Measurements from ENCODE around the gene RPL18A. TPM values are rescaled to one million over a fixed set of nuclear protein-coding genes. Genes with fewer than 3 reads are reported as not detected.

The RPL18A gene
- total and polyA plus RNA-seq, 3 experiments from 2014 or later, result 3,114 to 3,296 (median 3,151) TPM

DNA sequence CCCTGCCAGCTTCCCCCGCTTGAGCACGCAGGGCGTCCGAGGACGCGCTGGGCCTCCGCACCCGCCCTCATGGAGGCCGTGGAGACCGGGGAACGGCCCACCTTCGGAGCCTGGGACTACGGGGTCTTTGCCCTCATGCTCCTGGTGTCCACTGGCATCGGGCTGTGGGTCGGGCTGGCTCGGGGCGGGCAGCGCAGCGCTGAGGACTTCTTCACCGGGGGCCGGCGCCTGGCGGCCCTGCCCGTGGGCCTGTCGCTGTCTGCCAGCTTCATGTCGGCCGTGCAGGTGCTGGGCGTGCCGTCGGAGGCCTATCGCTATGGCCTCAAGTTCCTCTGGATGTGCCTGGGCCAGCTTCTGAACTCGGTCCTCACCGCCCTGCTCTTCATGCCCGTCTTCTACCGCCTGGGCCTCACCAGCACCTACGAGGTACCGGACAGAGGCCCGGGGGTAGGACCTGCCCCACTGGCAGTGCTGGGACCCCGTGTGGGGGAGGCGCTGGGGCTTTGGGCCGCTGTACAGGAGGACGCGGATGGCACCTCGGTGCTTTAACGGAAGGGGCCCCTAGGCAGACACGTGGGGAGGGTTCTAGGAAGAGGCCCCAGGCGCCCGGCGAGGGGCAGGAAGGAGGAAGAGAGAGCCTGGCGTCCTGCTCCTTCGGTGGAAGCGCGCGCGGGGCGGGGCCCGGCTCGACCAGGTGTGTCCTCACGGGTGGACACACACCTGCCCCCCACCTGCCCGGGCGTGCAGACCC is 12.7 kb downstream of the RPL18A start:
- H3K9me3 ChIP-seq (ENCODE audit: low read length), result no peaks in the 10 kb centered on the region
- H3K4me3 ChIP-seq (ENCODE audit: low read length), result peak overlapping the region; percentile 61
- Mint-ChIP-seq H3K27ac (peak overlapping the region in 1 of 8 donors; percentile 63), H3K36me3 (no peaks in the 10 kb centered on the region), H3K27me3 (peaks cover 0 to 3% of the 10 kb centered on the region in 2 donors), H3K9me3 (no peaks in the 10 kb centered on the region), H3K4me1 (peaks cover 0 to 31% (median 6%) of the 10 kb centered on the region in 3 donors), H3K4me3 (peak overlapping the region; percentile 35 to 90 (median 58))
- H3K27ac ChIP-seq (ENCODE audit: low read depth, low read length), result no peak overlapping the region
- peaks cover 19% of the 10 kb centered on the region for H3K4me1 ChIP-seq (ENCODE audit: insufficient read depth, low read length)
- no peaks in the 10 kb centered on the region for H3K36me3 ChIP-seq (ENCODE audit: insufficient read depth, low read length)
- peak in 1 of 5 donors; percentile 35 for DNase-seq
- POLR2A ChIA-PET, result interaction anchor here (2.8 kb wide), 1 partner anchor 13 kb away, joined by 15 read pairs; the partner anchor contains the start of gene RPL18A
- no peaks in the 10 kb centered on the region for H3K27me3 ChIP-seq (ENCODE audit: insufficient read depth, low read length, poor library complexity, severe bottlenecking)
- CTCF ChIA-PET, result interaction anchor here (0.5 to 4.2 kb wide), 3 partner anchors 13 to 954 kb away, joined by 3 to 21 read pairs (median 5); partner anchors contain the start of genes CCDC124 and RPL18A

DNA sequence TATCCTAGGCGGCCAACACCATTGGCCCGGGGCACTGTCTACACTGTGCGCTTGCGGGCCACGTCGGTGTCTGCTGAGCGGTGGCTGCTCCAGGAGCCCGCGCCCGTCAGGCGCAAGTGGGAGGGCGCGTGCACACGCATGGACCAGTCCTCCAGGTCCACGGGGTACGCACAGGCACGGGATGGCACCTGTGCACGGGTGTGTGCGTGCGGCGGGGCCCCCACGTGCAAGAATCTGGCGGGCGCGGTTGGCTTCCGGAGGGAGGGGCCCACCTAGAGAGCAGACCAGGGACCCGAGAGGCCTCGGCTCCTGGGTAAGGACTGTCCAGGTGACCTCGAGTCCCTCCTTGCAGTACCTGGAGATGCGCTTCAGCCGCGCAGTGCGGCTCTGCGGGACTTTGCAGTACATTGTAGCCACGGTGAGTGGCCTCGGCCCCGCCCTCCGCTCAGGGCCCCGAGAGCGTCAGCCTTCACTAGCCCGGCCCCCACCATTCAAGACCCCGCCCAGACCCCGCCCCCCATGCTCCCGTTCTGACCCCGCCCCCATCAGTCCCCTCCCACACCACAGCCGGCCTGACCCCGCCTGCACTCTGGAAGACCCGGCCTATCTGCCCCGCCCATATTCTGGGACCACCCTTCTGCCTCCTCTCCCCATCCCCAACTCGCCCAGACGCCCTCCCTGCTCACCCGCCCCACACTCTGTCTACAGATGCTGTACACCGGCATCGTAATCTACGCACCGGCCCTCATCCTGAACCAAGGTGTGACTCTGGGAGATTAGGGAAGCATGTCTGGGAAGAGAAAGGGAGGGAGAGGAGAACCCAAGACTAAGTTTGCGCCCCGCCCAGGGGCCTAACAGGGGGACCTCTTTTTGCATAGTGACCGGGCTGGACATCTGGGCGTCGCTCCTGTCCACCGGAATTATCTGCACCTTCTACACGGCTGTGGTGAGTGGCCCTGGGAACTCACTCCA is 14.4 kb downstream of the RPL18A start:
- peak overlapping the region in 4 of 8 donors; percentile 18 to 76 (median 64) for H3K27ac Mint-ChIP-seq
- CTCF ChIA-PET, result interaction anchor here (0.9 to 4.2 kb wide), 2 partner anchors 14 to 15 kb away, joined by 3 to 21 read pairs; partner anchors contain the start of gene RPL18A
- no peaks in the 10 kb centered on the region for H3K36me3 Mint-ChIP-seq
- Histone ChIP-seq H3K9me3 (ENCODE audit: low read length) (no peaks in the 10 kb centered on the region), H3K4me1 (ENCODE audit: insufficient read depth, low read length) (peaks cover 19% of the 10 kb centered on the region), H3K27ac (ENCODE audit: low read depth, low read length) (no peak overlapping the region), H3K36me3 (ENCODE audit: insufficient read depth, low read length) (no peaks in the 10 kb centered on the region), H3K27me3 (ENCODE audit: insufficient read depth, low read length, poor library complexity, severe bottlenecking) (no peaks in the 10 kb centered on the region), H3K4me3 (ENCODE audit: low read length) (peak overlapping the region; percentile 61)
- peaks cover 0 to 3% of the 10 kb centered on the region in 2 donors for H3K27me3 Mint-ChIP-seq
- POLR2A ChIA-PET, result no interaction called here
- DNase-seq, result peak; percentile 47 to 75 (median 57)
- H3K9me3 Mint-ChIP-seq, result no peaks in the 10 kb centered on the region
- peaks cover 0 to 31% (median 6%) of the 10 kb centered on the region in 3 donors for H3K4me1 Mint-ChIP-seq
- peak overlapping the region; percentile 69 to 85 (median 77) for H3K4me3 Mint-ChIP-seq

DNA sequence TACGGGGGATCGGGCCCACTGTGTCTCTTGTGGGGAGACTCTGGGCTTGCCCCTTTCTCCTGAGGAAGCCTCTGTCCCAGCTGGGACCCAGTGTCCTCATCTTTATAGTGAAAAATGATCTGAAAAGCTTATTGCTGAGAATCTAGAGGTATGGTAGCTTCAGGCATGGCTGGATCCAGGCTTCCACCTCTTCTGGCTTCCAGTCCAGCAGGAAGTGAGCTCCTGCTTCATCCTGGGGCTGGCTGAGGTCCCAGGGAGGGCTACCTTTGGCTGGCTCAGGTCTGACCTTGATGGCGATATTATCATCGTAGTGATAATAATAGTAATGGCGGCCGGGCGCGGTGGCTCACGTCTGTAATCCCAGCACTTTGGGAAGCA is 15.0 kb downstream of the RPL18A start:
- Mint-ChIP-seq H3K27ac (peak overlapping the region in 2 of 8 donors; percentile 18 to 68), H3K36me3 (no peaks in the 10 kb centered on the region), H3K4me1 (peaks cover 0 to 31% (median 6%) of the 10 kb centered on the region in 3 donors), H3K9me3 (no peaks in the 10 kb centered on the region), H3K27me3 (peaks cover 0 to 3% of the 10 kb centered on the region in 2 donors), H3K4me3 (peak overlapping the region in 6 of 7 donors; percentile 37 to 74 (median 68))
- Histone ChIP-seq H3K36me3 (ENCODE audit: insufficient read depth, low read length) (no peaks in the 10 kb centered on the region), H3K27me3 (ENCODE audit: insufficient read depth, low read length, poor library complexity, severe bottlenecking) (no peaks in the 10 kb centered on the region), H3K4me1 (ENCODE audit: insufficient read depth, low read length) (peaks cover 19% of the 10 kb centered on the region), H3K4me3 (ENCODE audit: low read length) (no peak overlapping the region), H3K27ac (ENCODE audit: low read depth, low read length) (no peak overlapping the region), H3K9me3 (ENCODE audit: low read length) (no peaks in the 10 kb centered on the region)
- ChIA-PET POLR2A (no interaction called here), CTCF (interaction anchor here (0.9 kb wide), 1 partner anchor 15 kb away, joined by 3 read pairs; the partner anchor contains the start of gene RPL18A)
- no peak for DNase-seq

DNA sequence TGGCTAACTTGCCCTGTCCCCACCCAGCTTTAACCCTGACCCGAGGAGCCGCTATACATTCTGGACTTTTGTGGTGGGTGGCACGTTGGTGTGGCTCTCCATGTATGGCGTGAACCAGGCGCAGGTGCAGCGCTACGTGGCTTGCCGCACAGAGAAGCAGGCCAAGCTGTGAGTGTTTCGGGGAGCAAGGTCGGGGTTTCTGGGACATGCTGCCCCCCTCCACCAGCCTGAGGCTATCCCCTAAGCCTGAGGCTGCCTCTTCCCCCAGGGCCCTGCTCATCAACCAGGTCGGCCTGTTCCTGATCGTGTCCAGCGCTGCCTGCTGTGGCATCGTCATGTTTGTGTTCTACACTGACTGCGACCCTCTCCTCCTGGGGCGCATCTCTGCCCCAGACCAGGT is 18.0 kb downstream of the RPL18A start:
- ChIA-PET CTCF (no interaction called here), POLR2A (no interaction called here)
- Mint-ChIP-seq H3K36me3 (no peaks in the 10 kb centered on the region), H3K27me3 (peaks cover 0 to 1% of the 10 kb centered on the region in 2 donors), H3K27ac (no peak overlapping the region), H3K9me3 (no peaks in the 10 kb centered on the region), H3K4me1 (peaks cover 0 to 18% (median 4%) of the 10 kb centered on the region in 3 donors), H3K4me3 (no peak overlapping the region)
- Histone ChIP-seq H3K27ac (ENCODE audit: low read depth, low read length) (no peak overlapping the region), H3K27me3 (ENCODE audit: insufficient read depth, low read length, poor library complexity, severe bottlenecking) (no peaks in the 10 kb centered on the region), H3K4me1 (ENCODE audit: insufficient read depth, low read length) (peaks cover 12% of the 10 kb centered on the region), H3K4me3 (ENCODE audit: low read length) (no peak overlapping the region), H3K9me3 (ENCODE audit: low read length) (no peaks in the 10 kb centered on the region), H3K36me3 (ENCODE audit: insufficient read depth, low read length) (no peaks in the 10 kb centered on the region)
- no peak for DNase-seq

DNA sequence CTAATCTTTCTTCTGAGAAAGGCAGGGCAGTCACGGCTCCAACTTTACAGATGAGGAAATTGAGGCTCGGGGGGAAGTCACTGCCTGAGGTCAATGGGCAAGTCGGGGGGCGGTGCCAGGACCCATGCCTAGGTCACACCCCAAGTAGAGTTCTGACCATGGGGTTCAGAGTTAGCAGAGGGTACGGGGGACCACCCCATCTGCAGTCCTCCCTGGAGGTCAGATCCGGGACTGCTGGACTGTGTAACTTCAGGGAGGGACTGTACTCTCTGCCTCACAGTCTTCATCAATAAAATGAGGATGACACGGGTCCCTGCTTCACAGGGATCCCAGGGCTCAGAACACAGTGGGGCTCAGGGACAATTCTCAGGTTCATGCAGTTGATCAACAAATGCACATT is 19.8 kb downstream of the RPL18A start:
- H3K9me3 ChIP-seq (ENCODE audit: low read length), result no peaks in the 10 kb centered on the region
- no peaks in the 10 kb centered on the region for H3K36me3 Mint-ChIP-seq
- ChIA-PET CTCF (interaction anchor here (0.8 to 1.3 kb wide), 2 partner anchors 20 to 50 kb away, joined by 3 read pairs; partner anchors contain the start of gene RPL18A), POLR2A (interaction anchor here (0.6 kb wide), 1 partner anchor 185 kb away, joined by 14 read pairs; no protein-coding TSS in a partner anchor)
- peaks cover 0 to 3% (median 2%) of the 10 kb centered on the region in 3 donors for H3K4me1 Mint-ChIP-seq
- H3K4me3 Mint-ChIP-seq, result no peak overlapping the region
- H3K36me3 ChIP-seq (ENCODE audit: insufficient read depth, low read length), result no peaks in the 10 kb centered on the region
- H3K27me3 ChIP-seq (ENCODE audit: insufficient read depth, low read length, poor library complexity, severe bottlenecking), result no peaks in the 10 kb centered on the region
- H3K4me3 ChIP-seq (ENCODE audit: low read length), result no peak overlapping the region
- H3K27ac Mint-ChIP-seq, result no peak overlapping the region
- peaks cover 0 to 1% of the 10 kb centered on the region in 2 donors for H3K27me3 Mint-ChIP-seq
- H3K4me1 ChIP-seq (ENCODE audit: insufficient read depth, low read length), result no peaks in the 10 kb centered on the region
- no peak overlapping the region for H3K27ac ChIP-seq (ENCODE audit: low read depth, low read length)
- H3K9me3 Mint-ChIP-seq, result peaks cover 0 to 2% (median 0%) of the 10 kb centered on the region in 5 donors
- DNase-seq, result no peak

DNA sequence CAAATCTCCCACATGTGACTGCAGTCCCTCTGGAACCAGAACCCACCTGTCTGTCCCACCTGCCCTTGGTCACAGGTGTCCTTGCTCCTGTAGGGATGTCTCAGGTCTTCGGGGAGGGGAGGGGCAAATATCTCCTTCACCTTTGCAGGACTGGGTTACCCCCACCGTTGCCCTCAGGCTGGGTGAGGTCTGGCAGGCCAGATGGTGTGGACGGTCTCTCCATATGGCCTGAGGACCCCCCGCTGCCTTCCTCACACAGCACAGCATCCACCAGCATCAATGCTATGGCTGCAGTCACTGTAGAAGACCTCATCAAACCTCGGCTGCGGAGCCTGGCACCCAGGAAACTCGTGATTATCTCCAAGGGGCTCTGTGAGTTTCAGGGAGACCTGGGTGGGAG is 22.0 kb downstream of the RPL18A start:
- Mint-ChIP-seq H3K36me3 (no peaks in the 10 kb centered on the region), H3K27ac (no peak overlapping the region), H3K27me3 (no peaks in the 10 kb centered on the region), H3K9me3 (peaks cover 0 to 2% (median 0%) of the 10 kb centered on the region in 5 donors), H3K4me3 (no peak overlapping the region), H3K4me1 (no peaks in the 10 kb centered on the region)
- Histone ChIP-seq H3K9me3 (ENCODE audit: low read length) (no peaks in the 10 kb centered on the region), H3K4me1 (ENCODE audit: insufficient read depth, low read length) (no peaks in the 10 kb centered on the region), H3K36me3 (ENCODE audit: insufficient read depth, low read length) (no peaks in the 10 kb centered on the region), H3K27ac (ENCODE audit: low read depth, low read length) (no peak overlapping the region), H3K4me3 (ENCODE audit: low read length) (no peak overlapping the region), H3K27me3 (ENCODE audit: insufficient read depth, low read length, poor library complexity, severe bottlenecking) (no peaks in the 10 kb centered on the region)
- CTCF ChIA-PET, result no interaction called here
- no peak for DNase-seq
- POLR2A ChIA-PET, result no interaction called here

DNA sequence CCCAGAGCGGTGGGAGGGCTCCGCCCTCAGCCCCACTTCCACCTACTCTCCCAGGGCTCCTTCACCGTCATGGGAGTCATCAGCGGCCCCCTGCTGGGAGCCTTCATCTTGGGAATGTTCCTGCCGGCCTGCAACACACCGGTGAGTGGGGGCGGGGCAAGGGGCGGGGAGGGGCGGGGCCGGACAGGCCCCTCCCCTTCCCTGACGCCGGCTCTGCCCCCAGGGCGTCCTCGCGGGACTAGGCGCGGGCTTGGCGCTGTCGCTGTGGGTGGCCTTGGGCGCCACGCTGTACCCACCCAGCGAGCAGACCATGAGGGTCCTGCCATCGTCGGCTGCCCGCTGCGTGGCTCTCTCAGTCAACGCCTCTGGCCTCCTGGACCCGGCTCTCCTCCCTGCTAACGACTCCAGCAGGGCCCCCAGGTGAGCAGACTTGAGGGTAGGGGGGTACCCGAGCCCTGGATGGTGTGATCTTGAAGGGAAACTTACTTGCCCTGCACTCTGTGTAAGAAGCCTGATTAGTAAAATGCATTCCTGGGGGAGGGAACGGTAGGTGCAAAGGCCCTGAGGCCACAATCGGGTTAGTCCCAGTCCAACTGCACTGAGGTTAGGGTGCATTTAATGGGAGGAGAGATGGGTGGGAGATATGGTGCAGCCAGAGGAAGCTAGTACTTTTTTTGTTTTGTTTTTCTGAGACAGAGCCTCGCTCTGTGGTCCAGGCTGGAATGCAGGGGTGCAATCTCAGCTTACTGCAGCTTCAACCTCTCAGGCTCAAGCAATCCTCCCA is 24.1 kb downstream of the RPL18A start:
- Mint-ChIP-seq H3K9me3 (peaks cover 0 to 2% (median 0%) of the 10 kb centered on the region in 5 donors), H3K27me3 (no peaks in the 10 kb centered on the region), H3K4me3 (no peak overlapping the region), H3K36me3 (no peaks in the 10 kb centered on the region), H3K4me1 (no peaks in the 10 kb centered on the region), H3K27ac (no peak overlapping the region)
- no peaks in the 10 kb centered on the region for H3K36me3 ChIP-seq (ENCODE audit: insufficient read depth, low read length)
- POLR2A ChIA-PET, result no interaction called here
- no peak for DNase-seq
- no peak overlapping the region for H3K27ac ChIP-seq (ENCODE audit: low read depth, low read length)
- CTCF ChIA-PET, result no interaction called here
- H3K4me3 ChIP-seq (ENCODE audit: low read length), result no peak overlapping the region
- no peaks in the 10 kb centered on the region for H3K4me1 ChIP-seq (ENCODE audit: insufficient read depth, low read length)
- H3K9me3 ChIP-seq (ENCODE audit: low read length), result no peaks in the 10 kb centered on the region
- H3K27me3 ChIP-seq (ENCODE audit: insufficient read depth, low read length, poor library complexity, severe bottlenecking), result no peaks in the 10 kb centered on the region

Data from CD8-positive, alpha-beta memory T cell (primary cell).